WTC11 (cell line): ENCODE data around the gene MYO16. TPM values are rescaled to one million over a fixed set of nuclear protein-coding genes. Genes with fewer than 3 reads are reported as not detected.

ENCODE experiments used
- ATAC-seq: fragments of 200-7000 bp; cut with Tn5 transposase; 2 replicates; pipeline ENCODE4 v1.10.0; 2021; ENCODE audit warnings: mild to moderate bottlenecking, moderate library complexity
- CTCF ChIA-PET: fragments of 300-600 bp; sonication (Branson Sonifier 250); formaldehyde crosslinking; loops from one replicate; lab custom pipeline; 2021; ENCODE audit warnings: antibody characterized with exemption; lab: Charles Lee
- POLR2A ChIA-PET: fragments of 350-600 bp; sonication (Branson Sonifier 250); formaldehyde crosslinking; loops from one replicate; lab custom pipeline; 2021; ENCODE audit warnings: antibody characterized with exemption; lab: Charles Lee
- DNase-seq: peaks from one replicate; pipeline ENCODE4 v3.0.0; 2021; ENCODE audit warnings: low spot score
- H3K27ac Mint-ChIP-seq: 2 replicates; pipeline ENCODE4 v1.8.0; 2021; ENCODE audit warnings: mixed read lengths
- H3K27me3 Mint-ChIP-seq: 2 replicates; pipeline ENCODE4 v1.8.0; 2021; ENCODE audit warnings: low read depth, mild to moderate bottlenecking, moderate library complexity, mixed read lengths
- H3K36me3 Mint-ChIP-seq: 2 replicates; pipeline ENCODE4 v1.8.0; 2021; ENCODE audit warnings: mixed read lengths
- H3K4me1 Mint-ChIP-seq: 2 replicates; pipeline ENCODE4 v1.8.0; 2022; ENCODE audit warnings: mixed read lengths
- H3K4me3 Mint-ChIP-seq: 2 replicates; pipeline ENCODE4 v1.8.0; 2021; ENCODE audit warnings: mild to moderate bottlenecking, moderate library complexity, mixed read lengths
- H3K9me3 Mint-ChIP-seq: 2 replicates; pipeline ENCODE4 v1.8.0; 2021; ENCODE audit warnings: mixed read lengths
- ATF6 ChIP-seq: sonication (generic); formaldehyde crosslinking; IDR thresholded peaks from 2 replicates; pipeline ENCODE4 v1.8.1; 2023; ENCODE audit warnings: mild to moderate bottlenecking, missing genetic modification reagents
- JAZF1 ChIP-seq: fragments of 250-450 bp; sonication (Bioruptor Pico); IDR thresholded peaks from 2 replicates; pipeline ENCODE4 v1.9.0; 2021; ENCODE audit warnings: moderate library complexity, mild to moderate bottlenecking, inconsistent platforms
- JUN ChIP-seq: sonication (generic); formaldehyde crosslinking; IDR thresholded peaks from 2 replicates; pipeline ENCODE4 v1.8.0; 2023; ENCODE audit warnings: mild to moderate bottlenecking, missing genetic modification reagents
- KAT7 ChIP-seq: sonication (generic); formaldehyde crosslinking; IDR thresholded peaks from 2 replicates; pipeline ENCODE4 v1.8.1; 2023; ENCODE audit warnings: missing genetic modification reagents, mild to moderate bottlenecking, borderline replicate concordance
- MYBL2 ChIP-seq: sonication (generic); formaldehyde crosslinking; IDR thresholded peaks from 2 replicates; pipeline ENCODE4 v1.8.1; 2023; ENCODE audit warnings: mild to moderate bottlenecking, moderate library complexity, missing genetic modification reagents
- NFATC4 ChIP-seq: fragments of 250-450 bp; sonication (Bioruptor Pico); IDR thresholded peaks from 2 replicates; pipeline ENCODE4 v1.9.0; 2021; ENCODE audit warnings: mild to moderate bottlenecking
- NR1H2 ChIP-seq: sonication (generic); formaldehyde crosslinking; IDR thresholded peaks from 2 replicates; pipeline ENCODE4 v1.9.0; 2021; ENCODE audit warnings: mild to moderate bottlenecking, moderate library complexity, missing genetic modification reagents
- RELA ChIP-seq: sonication (generic); formaldehyde crosslinking; IDR thresholded peaks from 2 replicates; pipeline ENCODE4 v1.8.1; 2022; ENCODE audit warnings: missing genetic modification reagents, mild to moderate bottlenecking, borderline replicate concordance
- TEAD1 ChIP-seq: sonication (generic); formaldehyde crosslinking; IDR thresholded peaks from 2 replicates; pipeline ENCODE4 v1.8.0; 2022; ENCODE audit warnings: mild to moderate bottlenecking, missing genetic modification reagents
- ZNF232 ChIP-seq: sonication (generic); formaldehyde crosslinking; IDR thresholded peaks from 2 replicates; pipeline ENCODE4 v1.8.0; 2022; ENCODE audit warnings: mild to moderate bottlenecking, missing genetic modification reagents
- ZNF263 ChIP-seq: sonication (generic); formaldehyde crosslinking; IDR thresholded peaks from 2 replicates; pipeline ENCODE4 v1.8.1; 2022; ENCODE audit warnings: low read depth, mild to moderate bottlenecking, moderate library complexity, missing genetic modification reagents
- total RNA-seq: library from RNA; stranded (reverse); gene quantifications from 3 replicates; pipeline ENCODE4 v1.2.3, GENCODE V29; 2021
- TF ChIP-seq, protein P1 (sequence below): sonication (generic); formaldehyde crosslinking; IDR thresholded peaks from 2 replicates; pipeline ENCODE4 v1.8.1; 2022; ENCODE audit warnings: low read depth, mild to moderate bottlenecking, moderate library complexity, missing genetic modification reagents, borderline replicate concordance
- TF ChIP-seq, protein P2 (sequence below): fragments of 250-450 bp; sonication (Bioruptor Pico); conservative IDR thresholded peaks from 2 replicates; pipeline ENCODE4 v1.9.0; 2021; ENCODE audit warnings: mild to moderate bottlenecking
- TF ChIP-seq, protein P3 (sequence below): sonication (generic); formaldehyde crosslinking; IDR thresholded peaks from 2 replicates; pipeline ENCODE4 v1.8.0; 2023; ENCODE audit warnings: missing genetic modification reagents, mild to moderate bottlenecking, borderline replicate concordance
- TF ChIP-seq, protein P4 (sequence below): fragments of 250-450 bp; sonication (Bioruptor Pico); IDR thresholded peaks from 2 replicates; pipeline ENCODE4 v1.9.0; 2021; ENCODE audit warnings: moderate library complexity, mild to moderate bottlenecking, inconsistent platforms, borderline replicate concordance

Gene MYO16
- total RNA-seq, 1 experiment from 2014 or later, result 0.09 TPM

GRCh38 chr13:108711386-108711785, 82.0 kb downstream of the MYO16 start:
- H3K36me3 Mint-ChIP-seq, result no peaks in the 10 kb centered on the region
- no peak overlapping the region for H3K27ac Mint-ChIP-seq
- ATAC-seq (no peak), DNase-seq (no peak)
- no peaks in the 10 kb centered on the region for H3K9me3 Mint-ChIP-seq
- ChIA-PET POLR2A (no interaction called here), CTCF (no interaction called here)
- H3K4me3 Mint-ChIP-seq, result no peak overlapping the region
- TF ChIP-seq KAT7 (CRISPR knock-in tag) (no peak), NFATC4 (CRISPR knock-in tag) (no peak), ZNF263 (no peak), RELA (CRISPR knock-in tag) (no peak), TEAD1 (CRISPR knock-in tag) (no peak), ATF6 (no peak), MYBL2 (CRISPR knock-in tag) (no peak), NR1H2 (no peak), JAZF1 (CRISPR knock-in tag) (no peak), ZNF232 (CRISPR knock-in tag) (no peak)
- TF ChIP-seq, protein P1, sequence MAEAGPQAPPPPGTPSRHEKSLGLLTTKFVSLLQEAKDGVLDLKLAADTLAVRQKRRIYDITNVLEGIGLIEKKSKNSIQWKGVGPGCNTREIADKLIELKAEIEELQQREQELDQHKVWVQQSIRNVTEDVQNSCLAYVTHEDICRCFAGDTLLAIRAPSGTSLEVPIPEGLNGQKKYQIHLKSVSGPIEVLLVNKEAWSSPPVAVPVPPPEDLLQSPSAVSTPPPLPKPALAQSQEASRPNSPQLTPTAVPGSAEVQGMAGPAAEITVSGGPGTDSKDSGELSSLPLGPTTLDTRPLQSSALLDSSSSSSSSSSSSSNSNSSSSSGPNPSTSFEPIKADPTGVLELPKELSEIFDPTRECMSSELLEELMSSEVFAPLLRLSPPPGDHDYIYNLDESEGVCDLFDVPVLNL (CRISPR knock-in tag), result no peak
- TF ChIP-seq, protein P2, sequence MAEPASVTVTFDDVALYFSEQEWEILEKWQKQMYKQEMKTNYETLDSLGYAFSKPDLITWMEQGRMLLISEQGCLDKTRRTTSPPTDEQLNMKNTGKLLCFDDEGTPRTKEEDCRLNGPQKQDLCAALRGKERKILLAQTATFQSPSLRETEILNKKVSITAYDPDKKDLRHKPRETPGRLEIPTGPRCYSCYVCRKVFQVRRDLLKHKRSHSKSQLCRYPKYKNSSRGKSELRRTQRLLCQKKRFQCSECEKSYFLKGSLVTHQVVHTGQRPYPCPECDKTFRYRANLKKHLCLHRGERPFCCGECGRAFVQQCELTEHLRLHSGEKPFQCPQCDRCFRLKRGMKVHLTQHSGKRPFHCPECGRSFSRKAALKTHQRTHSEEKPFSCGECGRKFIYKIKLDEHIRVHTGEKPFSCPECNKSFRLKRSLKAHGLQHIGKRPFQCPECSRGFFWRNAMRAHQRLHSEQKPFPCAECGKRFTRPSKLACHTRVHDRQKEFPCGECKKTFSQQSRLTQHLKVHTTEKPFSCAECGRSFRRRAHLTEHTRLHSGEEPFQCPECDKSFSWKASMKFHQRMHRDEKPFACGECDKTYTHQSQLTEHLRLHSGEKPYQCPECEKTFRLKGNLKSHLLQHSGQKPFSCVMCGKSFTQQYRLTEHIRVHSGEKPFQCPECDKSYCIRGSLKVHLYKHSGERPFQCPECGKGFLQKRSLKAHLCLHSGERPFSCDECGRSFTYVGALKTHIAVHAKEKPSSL (CRISPR knock-in tag), result no peak
- TF ChIP-seq, protein P3, sequence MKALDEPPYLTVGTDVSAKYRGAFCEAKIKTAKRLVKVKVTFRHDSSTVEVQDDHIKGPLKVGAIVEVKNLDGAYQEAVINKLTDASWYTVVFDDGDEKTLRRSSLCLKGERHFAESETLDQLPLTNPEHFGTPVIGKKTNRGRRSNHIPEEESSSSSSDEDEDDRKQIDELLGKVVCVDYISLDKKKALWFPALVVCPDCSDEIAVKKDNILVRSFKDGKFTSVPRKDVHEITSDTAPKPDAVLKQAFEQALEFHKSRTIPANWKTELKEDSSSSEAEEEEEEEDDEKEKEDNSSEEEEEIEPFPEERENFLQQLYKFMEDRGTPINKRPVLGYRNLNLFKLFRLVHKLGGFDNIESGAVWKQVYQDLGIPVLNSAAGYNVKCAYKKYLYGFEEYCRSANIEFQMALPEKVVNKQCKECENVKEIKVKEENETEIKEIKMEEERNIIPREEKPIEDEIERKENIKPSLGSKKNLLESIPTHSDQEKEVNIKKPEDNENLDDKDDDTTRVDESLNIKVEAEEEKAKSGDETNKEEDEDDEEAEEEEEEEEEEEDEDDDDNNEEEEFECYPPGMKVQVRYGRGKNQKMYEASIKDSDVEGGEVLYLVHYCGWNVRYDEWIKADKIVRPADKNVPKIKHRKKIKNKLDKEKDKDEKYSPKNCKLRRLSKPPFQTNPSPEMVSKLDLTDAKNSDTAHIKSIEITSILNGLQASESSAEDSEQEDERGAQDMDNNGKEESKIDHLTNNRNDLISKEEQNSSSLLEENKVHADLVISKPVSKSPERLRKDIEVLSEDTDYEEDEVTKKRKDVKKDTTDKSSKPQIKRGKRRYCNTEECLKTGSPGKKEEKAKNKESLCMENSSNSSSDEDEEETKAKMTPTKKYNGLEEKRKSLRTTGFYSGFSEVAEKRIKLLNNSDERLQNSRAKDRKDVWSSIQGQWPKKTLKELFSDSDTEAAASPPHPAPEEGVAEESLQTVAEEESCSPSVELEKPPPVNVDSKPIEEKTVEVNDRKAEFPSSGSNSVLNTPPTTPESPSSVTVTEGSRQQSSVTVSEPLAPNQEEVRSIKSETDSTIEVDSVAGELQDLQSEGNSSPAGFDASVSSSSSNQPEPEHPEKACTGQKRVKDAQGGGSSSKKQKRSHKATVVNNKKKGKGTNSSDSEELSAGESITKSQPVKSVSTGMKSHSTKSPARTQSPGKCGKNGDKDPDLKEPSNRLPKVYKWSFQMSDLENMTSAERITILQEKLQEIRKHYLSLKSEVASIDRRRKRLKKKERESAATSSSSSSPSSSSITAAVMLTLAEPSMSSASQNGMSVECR (CRISPR knock-in tag), result no peak
- H3K27me3 Mint-ChIP-seq, result no peaks in the 10 kb centered on the region
- no peaks in the 10 kb centered on the region for H3K4me1 Mint-ChIP-seq

GRCh38 chr13:108725471-108725870, 96.1 kb downstream of the MYO16 start:
- H3K27ac Mint-ChIP-seq, result no peak overlapping the region
- H3K9me3 Mint-ChIP-seq, result no peaks in the 10 kb centered on the region
- DNase-seq (no peak), ATAC-seq (no peak)
- no peaks in the 10 kb centered on the region for H3K27me3 Mint-ChIP-seq
- no peak overlapping the region for H3K4me3 Mint-ChIP-seq
- TF ChIP-seq, protein P4, sequence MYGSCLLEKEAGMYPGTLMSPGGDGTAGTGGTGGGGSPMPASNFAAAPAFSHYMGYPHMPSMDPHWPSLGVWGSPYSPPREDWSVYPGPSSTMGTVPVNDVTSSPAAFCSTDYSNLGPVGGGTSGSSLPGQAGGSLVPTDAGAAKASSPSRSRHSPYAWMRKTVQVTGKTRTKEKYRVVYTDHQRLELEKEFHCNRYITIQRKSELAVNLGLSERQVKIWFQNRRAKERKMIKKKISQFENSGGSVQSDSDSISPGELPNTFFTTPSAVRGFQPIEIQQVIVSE (CRISPR knock-in tag), result no peak
- no peak for TF ChIP-seq JUN
- CTCF ChIA-PET, result no interaction called here
- POLR2A ChIA-PET, result no interaction called here
- no peaks in the 10 kb centered on the region for H3K4me1 Mint-ChIP-seq
- H3K36me3 Mint-ChIP-seq, result no peaks in the 10 kb centered on the region
